ENCODE results near the gene UNK. TPM values are rescaled to one million over a fixed set of nuclear protein-coding genes. Genes with fewer than 3 reads are reported as not detected.

Gene UNK
- total and polyA plus RNA-seq, 2 donors (not counting 1 experiment from before 2014, with no cell fraction given) = 35.5 to 70.3 TPM

DNA sequence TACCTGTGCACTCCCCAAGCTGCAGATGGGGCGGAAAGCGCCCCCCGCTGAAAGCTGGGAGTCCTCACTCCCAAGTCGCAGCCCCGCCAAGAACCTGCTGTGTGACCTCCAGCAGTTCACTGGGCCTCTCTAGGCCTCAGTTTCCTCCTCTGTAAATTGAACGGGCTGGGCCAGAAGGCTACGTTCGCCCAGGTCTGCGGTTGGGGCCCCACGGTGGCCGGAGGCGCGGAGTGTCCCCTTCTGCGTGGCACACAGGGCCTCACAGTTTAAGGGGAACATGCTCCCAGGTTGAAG is 20.2 kb upstream of the UNK start:
- H3K4me3 ChIP-seq (ENCODE audit: control extremely low read depth in 1 of 5, extremely low read depth in 1 of 5, insufficient read depth in 1 of 5, low read depth in 2 of 5, low read length in 4 of 5) = peak overlapping the region; percentile 38 to 88 (median 83)
- H4K20me1 ChIP-seq (ENCODE audit: control insufficient read depth, insufficient read depth, low read length, poor library complexity, severe bottlenecking) = peaks cover 15% of the 10 kb centered on the region
- ATAC-seq (ENCODE audit: low read depth) = no peak
- H3K4me3 Mint-ChIP-seq = peak overlapping the region; percentile 85
- POLR2A ChIA-PET = interaction anchor here (0.6 to 3.7 kb wide), 10 partner anchors 10 to 237 kb away, joined by 3 to 78 read pairs (median 5); partner anchors contain the start of gene WBP2
- H3K4me1 ChIP-seq (ENCODE audit: control insufficient read depth in 2 of 2, insufficient read depth in 2 of 2, low read length in 2 of 2) = peaks cover 14 to 23% of the 10 kb centered on the region in 2 donors
- CTCF ChIA-PET = interaction anchor here (1.0 to 5.5 kb wide), 20 partner anchors 11 to 242 kb away, joined by 3 to 87 read pairs (median 12); partner anchors contain the start of genes SMIM5, TRIM47, TRIM65 and UNC13D
- peak overlapping the region; percentile 78 for H3K27ac Mint-ChIP-seq
- no peak for TF ChIP-seq EZH2 (IDR thresholded peaks at IDR 0.05; ENCODE audit: borderline replicate concordance, insufficient read depth, low read depth, low read length, poor library complexity, severe bottlenecking)
- DNase-seq = no peak
- no peaks in the 10 kb centered on the region for H3K27me3 Mint-ChIP-seq
- H3K27ac ChIP-seq (ENCODE audit: low read length in 2 of 2) = peak overlapping the region; percentile 15 to 72
- peaks cover 18% of the 10 kb centered on the region for H3K4me1 Mint-ChIP-seq
- 10% methylated on average over 14 of the region's 14 CpGs for WGBS (ENCODE audit: insufficient coverage)
- H3K9me3 Mint-ChIP-seq (ENCODE audit: insufficient read depth) = no peaks in the 10 kb centered on the region
- no peaks in the 10 kb centered on the region for H3K36me3 ChIP-seq (replicated peaks in 1 of 2; ENCODE audit: control extremely low read depth in 1 of 2, control insufficient read depth in 1 of 2, extremely low read depth in 1 of 2, insufficient read depth in 2 of 2, low read length in 1 of 2)
- H3K79me2 ChIP-seq (ENCODE audit: control insufficient read depth, insufficient read depth, low read length) = peaks cover 3% of the 10 kb centered on the region
- H2AFZ ChIP-seq (ENCODE audit: insufficient read depth, low read depth, low read length, poor library complexity, severe bottlenecking) = peak overlapping the region; percentile 97
- no peaks in the 10 kb centered on the region for H3K27me3 ChIP-seq (replicated peaks in 1 of 4; ENCODE audit: control extremely low read depth in 1 of 4, control insufficient read depth in 3 of 4, insufficient read depth in 4 of 4, low read length in 3 of 4)
- peak overlapping the region; percentile 91 for H3K9ac ChIP-seq (ENCODE audit: low read length)
- peak overlapping the region; percentile 100 for H3K4me2 ChIP-seq (replicated peaks; ENCODE audit: low read depth, low read length, poor library complexity, severe bottlenecking)
- intact Hi-C loops (cut with micrococcal nuclease) = loop anchor here (1.0 to 10.0 kb wide), 2 partner anchors 91 to 250 kb away; partner anchors contain the start of genes CASKIN2, TSEN54 and WBP2
- H3K9me3 ChIP-seq (ENCODE audit: control extremely low read depth in 1 of 3, control insufficient read depth in 2 of 3, insufficient read depth in 1 of 3, low read length in 2 of 3) = no peaks in the 10 kb centered on the region

DNA sequence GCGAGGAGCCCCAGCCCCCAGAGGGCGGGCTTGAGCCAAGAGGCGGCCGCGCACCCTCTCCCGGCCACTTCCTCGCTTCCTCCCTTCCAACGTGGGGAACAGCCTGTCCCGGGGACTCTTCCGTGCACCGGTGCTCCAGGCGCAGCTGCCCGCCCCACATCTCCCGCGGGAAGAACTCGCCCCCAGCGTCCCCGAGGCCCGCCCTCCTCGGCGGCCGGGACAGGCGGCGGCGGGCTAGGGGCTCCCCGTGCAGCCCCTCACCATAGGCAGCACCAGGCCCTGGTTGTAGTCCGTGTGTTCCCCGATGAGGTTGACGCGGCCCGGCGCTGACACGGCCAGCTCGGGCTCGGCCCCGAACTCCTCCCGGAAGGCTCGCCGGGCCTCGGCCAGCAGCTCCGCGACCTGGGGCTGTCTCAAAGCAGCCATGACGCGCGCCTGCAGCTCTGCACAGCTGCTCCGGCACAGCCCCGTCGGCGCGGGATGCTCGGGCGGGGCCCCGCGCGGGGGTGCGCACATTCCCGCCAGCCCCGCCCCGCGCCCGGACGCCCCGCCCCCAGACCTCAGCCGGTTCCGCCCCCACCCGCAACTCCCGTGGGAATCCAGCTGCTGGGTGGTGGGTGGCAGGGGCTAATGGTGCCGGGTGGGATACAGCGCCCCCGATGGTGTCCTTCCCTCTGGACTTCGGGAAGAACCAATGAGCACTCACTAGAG is 19.7 kb upstream of the UNK start, which contains the start of gene GALK1:
GALK1 (minus strand) TSS at position 482 of the 711 bp plus-strand sequence; CDS start at position 426, 56 bp downstream.
- Mint-ChIP-seq H3K4me3 (peak within 1 kb of the TSS; percentile 85), H3K27ac (peak within 1 kb of the TSS; percentile 83), H3K9me3 (ENCODE audit: insufficient read depth) (no peaks in the 10 kb centered on the region), H3K4me1 (peaks cover 18% of the 10 kb centered on the region), H3K27me3 (no peaks in the 10 kb centered on the region)
- peaks cover 15% of the 10 kb centered on the region for H4K20me1 ChIP-seq (ENCODE audit: control insufficient read depth, insufficient read depth, low read length, poor library complexity, severe bottlenecking)
- H3K9ac ChIP-seq (ENCODE audit: low read length) = peak within 1 kb of the TSS; percentile 91
- DNase-seq = peak; percentile 88
- H3K4me2 ChIP-seq (replicated peaks; ENCODE audit: low read depth, low read length, poor library complexity, severe bottlenecking) = peak within 1 kb of the TSS; percentile 100
- ChIA-PET CTCF (interaction anchor here (0.6 to 5.5 kb wide), 27 partner anchors 12 to 242 kb away, joined by 3 to 87 read pairs (median 5); partner anchors contain the start of genes SMIM5, TRIM47, TRIM65 and UNC13D), POLR2A (interaction anchor here (0.6 to 3.7 kb wide), 17 partner anchors 11 to 459 kb away, joined by 3 to 78 read pairs (median 4); partner anchors contain the start of genes MRPL38, TRIM65, UNK and WBP2)
- H3K9me3 ChIP-seq (ENCODE audit: control extremely low read depth in 1 of 3, control insufficient read depth in 2 of 3, insufficient read depth in 1 of 3, low read length in 2 of 3) = no peaks in the 10 kb centered on the region
- H3K4me3 ChIP-seq (ENCODE audit: control extremely low read depth in 1 of 5, extremely low read depth in 1 of 5, insufficient read depth in 1 of 5, low read depth in 2 of 5, low read length in 4 of 5) = peak within 1 kb of the TSS; percentile 38 to 88 (median 83)
- TF ChIP-seq, protein P1, sequence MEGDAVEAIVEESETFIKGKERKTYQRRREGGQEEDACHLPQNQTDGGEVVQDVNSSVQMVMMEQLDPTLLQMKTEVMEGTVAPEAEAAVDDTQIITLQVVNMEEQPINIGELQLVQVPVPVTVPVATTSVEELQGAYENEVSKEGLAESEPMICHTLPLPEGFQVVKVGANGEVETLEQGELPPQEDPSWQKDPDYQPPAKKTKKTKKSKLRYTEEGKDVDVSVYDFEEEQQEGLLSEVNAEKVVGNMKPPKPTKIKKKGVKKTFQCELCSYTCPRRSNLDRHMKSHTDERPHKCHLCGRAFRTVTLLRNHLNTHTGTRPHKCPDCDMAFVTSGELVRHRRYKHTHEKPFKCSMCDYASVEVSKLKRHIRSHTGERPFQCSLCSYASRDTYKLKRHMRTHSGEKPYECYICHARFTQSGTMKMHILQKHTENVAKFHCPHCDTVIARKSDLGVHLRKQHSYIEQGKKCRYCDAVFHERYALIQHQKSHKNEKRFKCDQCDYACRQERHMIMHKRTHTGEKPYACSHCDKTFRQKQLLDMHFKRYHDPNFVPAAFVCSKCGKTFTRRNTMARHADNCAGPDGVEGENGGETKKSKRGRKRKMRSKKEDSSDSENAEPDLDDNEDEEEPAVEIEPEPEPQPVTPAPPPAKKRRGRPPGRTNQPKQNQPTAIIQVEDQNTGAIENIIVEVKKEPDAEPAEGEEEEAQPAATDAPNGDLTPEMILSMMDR (IDR thresholded peaks at IDR 0.05) = peak; percentile 78
- TF ChIP-seq EZH2 (IDR thresholded peaks at IDR 0.05; ENCODE audit: borderline replicate concordance, insufficient read depth, low read depth, low read length, poor library complexity, severe bottlenecking) = no peak
- peak; percentile 91 for ATAC-seq (ENCODE audit: low read depth)
- H3K36me3 ChIP-seq (replicated peaks in 1 of 2; ENCODE audit: control extremely low read depth in 1 of 2, control insufficient read depth in 1 of 2, extremely low read depth in 1 of 2, insufficient read depth in 2 of 2, low read length in 1 of 2) = no peaks in the 10 kb centered on the region
- H3K27me3 ChIP-seq (replicated peaks in 1 of 4; ENCODE audit: control extremely low read depth in 1 of 4, control insufficient read depth in 3 of 4, insufficient read depth in 4 of 4, low read length in 3 of 4) = no peaks in the 10 kb centered on the region
- under 1% methylated on average over 60 of the region's 71 CpGs for WGBS (ENCODE audit: insufficient coverage)
- peaks cover 3% of the 10 kb centered on the region for H3K79me2 ChIP-seq (ENCODE audit: control insufficient read depth, insufficient read depth, low read length)
- peak within 1 kb of the TSS; percentile 15 to 72 for H3K27ac ChIP-seq (ENCODE audit: low read length in 2 of 2)
- peak within 1 kb of the TSS; percentile 97 for H2AFZ ChIP-seq (ENCODE audit: insufficient read depth, low read depth, low read length, poor library complexity, severe bottlenecking)
- H3K4me1 ChIP-seq (ENCODE audit: control insufficient read depth in 2 of 2, insufficient read depth in 2 of 2, low read length in 2 of 2) = peaks cover 14 to 23% of the 10 kb centered on the region in 2 donors
- intact Hi-C loops (cut with micrococcal nuclease) = loop anchor here (1.0 to 10.0 kb wide), 5 partner anchors 14 to 250 kb away; partner anchors contain the start of genes CASKIN2, TSEN54, UNK and WBP2

All from B cell (primary cell).